HG02938 (cell line): ENCODE data around the gene PRND.
"Not testable (repeated sequence)": the region's sequence is repeated elsewhere in the genome, so short reads cannot be mapped to it uniquely, and the experiment has no call there.

ENCODE experiments used
- ATAC-seq: cut with Tn5 transposase; IDR thresholded peaks from one replicate; pipeline ENCODE4 v1.9.1; 2021; ENCODE audit warnings: mild to moderate bottlenecking, moderate library complexity; ENCODE audit not compliant: unreplicated experiment

The PRND gene

GRCh38 chr20:4736875-4737274 lies 15.2 kb downstream of the PRND start:
- ATAC-seq: no peak

- no peak for ATAC-seq
Observed at GRCh38 chr20:4737857-4738627, 16.3 kb downstream of the PRND start.

- no peak for ATAC-seq
Observed at GRCh38 chr20:4740774-4741431, 19.2 kb downstream of the PRND start.

- no peak for ATAC-seq
Observed at GRCh38 chr20:4748847-4749246, 27.1 kb downstream of the PRND start.

GRCh38 chr20:4749326-4749725 lies 27.6 kb downstream of the PRND start:
- ATAC-seq: no peak

- ATAC-seq: no peak
Observed at GRCh38 chr20:4750381-4750780, 28.7 kb downstream of the PRND start.

- not testable (repeated sequence) for ATAC-seq
Observed at GRCh38 chr20:4759100-4759884, 37.6 kb downstream of the PRND start.

- ATAC-seq: no peak
Observed at GRCh38 chr20:4763261-4763660, 41.6 kb downstream of the PRND start.

GRCh38 chr20:4763723-4764510 lies 42.2 kb downstream of the PRND start:
- no peak for ATAC-seq

GRCh38 chr20:4764805-4765204 lies 43.1 kb downstream of the PRND start:
- no peak for ATAC-seq

- ATAC-seq: no peak
Observed at GRCh38 chr20:4765681-4766080, 44.0 kb downstream of the PRND start.

GRCh38 chr20:4766631-4767030 lies 44.9 kb downstream of the PRND start:
- ATAC-seq: no peak

GRCh38 chr20:4767084-4767483 lies 45.4 kb downstream of the PRND start:
- no peak for ATAC-seq

- ATAC-seq: no peak
Observed at GRCh38 chr20:4769328-4769727, 47.6 kb downstream of the PRND start.

- no peak for ATAC-seq
Observed at GRCh38 chr20:4770026-4770425, 48.3 kb downstream of the PRND start.

- ATAC-seq: no peak
Observed at GRCh38 chr20:4771004-4771403, 49.3 kb downstream of the PRND start.

GRCh38 chr20:4772132-4772531 lies 50.4 kb downstream of the PRND start:
- ATAC-seq: no peak

GRCh38 chr20:4773014-4773413 lies 51.3 kb downstream of the PRND start:
- not testable (repeated sequence) for ATAC-seq

GRCh38 chr20:4773736-4774135 lies 52.0 kb downstream of the PRND start:
- no peak for ATAC-seq

GRCh38 chr20:4774207-4774606 lies 52.5 kb downstream of the PRND start:
- ATAC-seq: no peak
